ENCODE measurements around the gene FARS2. TPM values are rescaled to one million over a fixed set of nuclear protein-coding genes. Genes with fewer than 3 reads are reported as not detected.

The FARS2 gene
- total RNA-seq, 1 experiment from 2014 or later = 13.8 TPM

GRCh38 chr6:5778906-5779305, 517.6 kb downstream of the FARS2 start:
- ChIA-PET POLR2A (no interaction called here), RAD21 (ENCODE audit: low non-redundant PET in 1 of 2, low total read pairs in 2 of 2, uncharacterized antibody in 2 of 2, unreplicated experiment in 2 of 2) (no interaction called here), CTCF (no interaction called here)
- no TSS peak for BruUV-seq (replicated peaks)
- no peak overlapping the region for H3K4me3 ChIP-seq (replicated peaks in 1 of 2; ENCODE audit: low read depth in 1 of 2, low read length in 2 of 2)
- H3K27me3 ChIP-seq (ENCODE audit: insufficient read depth, low read length) = no peaks in the 10 kb centered on the region
- H3K4me2 ChIP-seq (ENCODE audit: low read length) = no peak overlapping the region
- TF ChIP-seq RAD21 (IDR thresholded peaks at IDR 0.05; ENCODE audit: low read depth) (no peak), YY1 (IDR thresholded peaks at IDR 0.05; ENCODE audit: extremely low read depth, insufficient replicate concordance, low read depth, low read length) (no peak), JUND (IDR thresholded peaks at IDR 0.05) (no peak), SRF (IDR thresholded peaks at IDR 0.05; ENCODE audit: low read depth) (no peak)
- H2AFZ ChIP-seq (ENCODE audit: low read depth, low read length, poor library complexity, severe bottlenecking) = no peak overlapping the region
- H3K9me3 ChIP-seq (ENCODE audit: control insufficient read depth in 1 of 2, insufficient read depth in 1 of 2, low read depth in 1 of 2, low read length in 2 of 2) = no peaks in the 10 kb centered on the region
- H3K9ac ChIP-seq (ENCODE audit: low read length) = no peak overlapping the region
- no peaks in the 10 kb centered on the region for H3K79me2 ChIP-seq (ENCODE audit: insufficient read depth, low read length)
- H4K20me1 ChIP-seq (ENCODE audit: insufficient read depth) = no peaks in the 10 kb centered on the region
- no peaks in the 10 kb centered on the region for H3K36me3 ChIP-seq (ENCODE audit: control insufficient read depth in 1 of 2, insufficient read depth in 2 of 2, low read length in 2 of 2)
- no peak overlapping the region for H3K27ac ChIP-seq (ENCODE audit: low read depth, low read length)
- intact Hi-C loops (cut with micrococcal nuclease) = no loop called here
- ATAC-seq (no peak), DNase-seq (ENCODE audit: low read depth, low spot score) (no peak)
- no peaks in the 10 kb centered on the region for H3K4me1 ChIP-seq (ENCODE audit: control insufficient read depth in 1 of 2, insufficient read depth in 2 of 2, low read length in 2 of 2)
- H3K9me2 ChIP-seq (ENCODE audit: insufficient read depth) = no peaks in the 10 kb centered on the region

GRCh38 chr6:5781019-5781418, 519.7 kb downstream of the FARS2 start:
- H3K36me3 ChIP-seq (ENCODE audit: control insufficient read depth in 1 of 2, insufficient read depth in 2 of 2, low read length in 2 of 2) = no peaks in the 10 kb centered on the region
- no peak overlapping the region for H3K9ac ChIP-seq (ENCODE audit: low read length)
- H3K79me2 ChIP-seq (ENCODE audit: insufficient read depth, low read length) = no peaks in the 10 kb centered on the region
- H3K4me3 ChIP-seq (replicated peaks in 1 of 2; ENCODE audit: low read depth in 1 of 2, low read length in 2 of 2) = no peak overlapping the region
- RAD21 ChIA-PET (ENCODE audit: low non-redundant PET in 1 of 2, low total read pairs in 2 of 2, uncharacterized antibody in 2 of 2, unreplicated experiment in 2 of 2) = no interaction called here
- H3K27me3 ChIP-seq (ENCODE audit: insufficient read depth, low read length) = no peaks in the 10 kb centered on the region
- H3K27ac ChIP-seq (ENCODE audit: low read depth, low read length) = no peak overlapping the region
- DNase-seq (ENCODE audit: low read depth, low spot score) (no peak), ATAC-seq (no peak)
- CTCF ChIA-PET = no interaction called here
- H3K9me2 ChIP-seq (ENCODE audit: insufficient read depth) = no peaks in the 10 kb centered on the region
- H4K20me1 ChIP-seq (ENCODE audit: insufficient read depth) = no peaks in the 10 kb centered on the region
- no peaks in the 10 kb centered on the region for H3K4me1 ChIP-seq (ENCODE audit: control insufficient read depth in 1 of 2, insufficient read depth in 2 of 2, low read length in 2 of 2)
- intact Hi-C loops (cut with micrococcal nuclease) = no loop called here
- no TSS peak for BruUV-seq (replicated peaks)
- H3K4me2 ChIP-seq (ENCODE audit: low read length) = no peak overlapping the region
- no peak overlapping the region for H2AFZ ChIP-seq (ENCODE audit: low read depth, low read length, poor library complexity, severe bottlenecking)
- no peaks in the 10 kb centered on the region for H3K9me3 ChIP-seq (ENCODE audit: control insufficient read depth in 1 of 2, insufficient read depth in 1 of 2, low read depth in 1 of 2, low read length in 2 of 2)
- POLR2A ChIA-PET = no interaction called here
- TF ChIP-seq CEBPB (IDR thresholded peaks at IDR 0.05; ENCODE audit: low read depth) (no peak), EZH2phosphoT487 (IDR thresholded peaks at IDR 0.05; ENCODE audit: borderline replicate concordance) (no peak), REST (IDR thresholded peaks at IDR 0.05; ENCODE audit: low read depth) (no peak), FOSL1 (IDR thresholded peaks at IDR 0.05; ENCODE audit: low read depth) (no peak), ZBTB33 (IDR thresholded peaks at IDR 0.05; ENCODE audit: extremely low read depth, insufficient replicate concordance, low read length) (no peak), RAD21 (IDR thresholded peaks at IDR 0.05; ENCODE audit: low read depth) (no peak)

Measured in HCT116 (cell line).